B cell (primary cell): ENCODE measurements around the gene HPS4. TPM values are rescaled to one million over a fixed set of nuclear protein-coding genes. Genes with fewer than 3 reads are reported as not detected.

Experiments
- ATAC-seq: fragments of 200-7000 bp; cut with Tn5 transposase; one replicate; pipeline ENCODE4 v1.10.0; 2021; ENCODE audit warnings: low read depth, mild to moderate bottlenecking, moderate number of reproducible peaks, moderate library complexity
- CTCF ChIA-PET: fragments of 350-600 bp; sonication (Branson Sonifier 250); formaldehyde crosslinking; loops from one replicate; lab custom pipeline; 2021; ENCODE audit warnings: antibody characterized with exemption, inconsistent platforms; lab: Charles Lee
- POLR2A ChIA-PET: fragments of 350-600 bp; sonication (Branson Sonifier 250); formaldehyde crosslinking; loops from one replicate; lab custom pipeline; 2021; ENCODE audit warnings: antibody characterized with exemption; lab: Charles Lee
- DNase-seq: peaks from one replicate; pipeline ENCODE4 v3.0.0; 2013
- H2AFZ ChIP-seq: 2 replicates; pipeline ENCODE4 v1.6.1; 2012; ENCODE audit warnings: mild to moderate bottlenecking, low read depth, low read length; ENCODE audit not compliant: insufficient read depth, poor library complexity, severe bottlenecking
- H3K27ac ChIP-seq, 2 donors: 1 replicate in 1 of 2; 2 replicates in 1 of 2; pipeline ENCODE4 v1.5.1; 2012 to 2013; ENCODE audit warnings: low read length in 2 of 2, mild to moderate bottlenecking in 2 of 2, moderate library complexity in 1 of 2
- H3K27me3 ChIP-seq, 4 experiments: fragments of 200-600 bp in 1 of 4; sonication (generic) in 1 of 4; replicated peaks in 1 of 4; 1 replicate in 2 of 4; 2 replicates in 2 of 4; pipeline versions ENCODE4 v1.6.1 to v1.7.0; 2013 to 2016; ENCODE audit warnings: low read length in 3 of 4, mild to moderate bottlenecking in 2 of 4, mixed read lengths in 1 of 4, moderate library complexity in 1 of 4; ENCODE audit not compliant: insufficient read depth in 4 of 4, control insufficient read depth in 3 of 4; ENCODE audit errors: control extremely low read depth in 1 of 4
- H3K36me3 ChIP-seq, 2 experiments: replicated peaks in 1 of 2; 1 replicate in 1 of 2; 2 replicates in 1 of 2; pipeline versions ENCODE4 v1.6.1 to v1.7.1; 2013; ENCODE audit warnings: low read length in 1 of 2; ENCODE audit not compliant: insufficient read depth in 2 of 2, control insufficient read depth in 1 of 2; ENCODE audit errors: control extremely low read depth in 1 of 2, extremely low read depth in 1 of 2
- H3K4me1 ChIP-seq, 2 donors: fragments of 200-600 bp in 1 of 2; sonication (generic) in 1 of 2; 1 replicate in 1 of 2; 2 replicates in 1 of 2; pipeline versions ENCODE4 v1.5.1 to v1.6.1; 2013 to 2017; ENCODE audit warnings: low read length in 2 of 2; ENCODE audit not compliant: control insufficient read depth in 2 of 2, insufficient read depth in 2 of 2
- H3K4me2 ChIP-seq: replicated peaks from 2 replicates; pipeline ENCODE3; 2012; ENCODE audit warnings: mild to moderate bottlenecking, low read depth, low read length; ENCODE audit not compliant: poor library complexity, severe bottlenecking
- H3K4me3 ChIP-seq, 5 experiments: fragments of 200-600 bp in 1 of 5; sonication (generic) in 1 of 5; 1 replicate in 3 of 5; 2 replicates in 2 of 5; pipeline versions ENCODE4 v1.5.1 to v1.7.0; 2011 to 2016; ENCODE audit warnings: low read length in 4 of 5, mild to moderate bottlenecking in 4 of 5, low read depth in 2 of 5, control low read depth in 1 of 5, moderate library complexity in 1 of 5; ENCODE audit not compliant: insufficient read depth in 1 of 5; ENCODE audit errors: control extremely low read depth in 1 of 5, extremely low read depth in 1 of 5
- H3K79me2 ChIP-seq: fragments of 200-600 bp; sonication (generic); one replicate; pipeline ENCODE4 v1.6.0; 2016; ENCODE audit warnings: low read length; ENCODE audit not compliant: control insufficient read depth, insufficient read depth
- H3K9ac ChIP-seq: fragments of 200-600 bp; sonication (generic); 2 replicates; pipeline ENCODE4 v1.6.1; 2017; ENCODE audit warnings: mild to moderate bottlenecking, low read length, moderate library complexity
- H3K9me3 ChIP-seq, 3 donors: one replicate each; pipeline versions ENCODE4 v1.6.1 to v1.7.1; 2013; ENCODE audit warnings: low read length in 2 of 3; ENCODE audit not compliant: control insufficient read depth in 2 of 3, insufficient read depth in 1 of 3; ENCODE audit errors: control extremely low read depth in 1 of 3
- H4K20me1 ChIP-seq: 2 replicates; pipeline ENCODE4 v1.6.0; 2012; ENCODE audit warnings: mild to moderate bottlenecking, low read length; ENCODE audit not compliant: insufficient read depth, control insufficient read depth, poor library complexity, severe bottlenecking
- H3K27ac Mint-ChIP-seq: one replicate; pipeline ENCODE4 v1.8.0; 2021; ENCODE audit warnings: mixed read lengths
- H3K27me3 Mint-ChIP-seq: one replicate; pipeline ENCODE4 v1.8.0; 2021; ENCODE audit warnings: mixed read lengths
- H3K4me1 Mint-ChIP-seq: one replicate; pipeline ENCODE4 v1.8.0; 2021; ENCODE audit warnings: mixed read lengths
- H3K4me3 Mint-ChIP-seq: one replicate; pipeline ENCODE4 v1.8.0; 2021; ENCODE audit warnings: mixed read lengths
- H3K9me3 Mint-ChIP-seq: one replicate; pipeline ENCODE4 v1.8.0; 2022; ENCODE audit warnings: mixed read lengths; ENCODE audit not compliant: insufficient read depth
- EZH2 ChIP-seq: IDR thresholded peaks from 2 replicates; pipeline ENCODE4 v1.6.1; 2012; ENCODE audit warnings: borderline replicate concordance, low read depth, mild to moderate bottlenecking, moderate library complexity, low read length; ENCODE audit not compliant: insufficient read depth, poor library complexity, severe bottlenecking
- WGBS: methylation state at CpG from one replicate; pipeline ENCODE4 v1.1.5; 2013; ENCODE audit warnings: missing lambda C conversion rate; ENCODE audit not compliant: insufficient coverage; 5-methylcytosine and 5-hydroxymethylcytosine counted together
- intact Hi-C: fragments of 100-400 bp; cut with micrococcal nuclease; formaldehyde crosslinking; loops from one replicate; pipeline ENCODE4 v1.10.0; 2022
- polyA plus RNA-seq: library from polyadenylated mRNA; depleted of rRNA; stranded (reverse); fragments of >200 nt; gene quantifications from 2 replicates; pipeline ENCODE4 v1.2.3, GENCODE V29; 2012
- total RNA-seq, 2 donors: library from RNA; stranded (reverse); fragments of 120-200 nt in 1 of 2; gene quantifications; 1 replicate in 1 of 2; 2 replicates in 1 of 2; pipeline versions ENCODE4 v1.2.3 to v1.2.4, GENCODE V29; 2013 to 2022
- TF ChIP-seq, protein P1 (sequence below): fragments of 200-600 bp; IDR thresholded peaks from one replicate; pipeline ENCODE4 v1.8.0; 2022; ENCODE audit warnings: antibody characterized with exemption, mild to moderate bottlenecking

HPS4 gene
- total and polyA plus RNA-seq, 2 donors (not counting 1 experiment from before 2014, with no cell fraction given): 34.8 to 61.8 TPM

DNA sequence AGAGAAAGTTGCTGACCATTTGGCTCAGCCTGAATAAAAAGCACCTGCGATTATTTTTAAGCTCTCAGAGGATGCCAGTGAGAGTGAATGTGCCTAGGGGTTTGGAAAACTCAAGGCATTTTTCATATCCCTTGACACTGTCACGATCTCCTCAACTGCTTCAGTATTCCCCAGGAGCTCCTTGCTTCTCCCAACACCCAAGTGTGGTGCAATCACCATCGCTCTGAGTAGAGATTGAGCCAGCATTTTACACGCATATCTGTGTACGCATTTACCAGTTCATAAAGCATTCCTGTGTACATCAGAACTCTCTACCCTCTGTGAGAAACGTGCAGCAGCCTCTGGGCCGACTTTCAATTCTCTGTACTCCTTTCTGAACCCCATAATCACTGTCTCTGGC, 1.4 kb upstream of the HPS4 start:
- peaks cover 4 to 27% of the 10 kb centered on the region in 2 experiments for H3K36me3 ChIP-seq
- Mint-ChIP-seq H3K9me3 (no peaks in the 10 kb centered on the region), H3K27me3 (no peaks in the 10 kb centered on the region), H3K4me1 (peaks cover 59% of the 10 kb centered on the region), H3K27ac (peak overlapping the region; percentile 28), H3K4me3 (peak overlapping the region; percentile 94)
- intact Hi-C loops: no loop called here
- DNase-seq (no peak), ATAC-seq (no peak)
- TF ChIP-seq, protein P1, sequence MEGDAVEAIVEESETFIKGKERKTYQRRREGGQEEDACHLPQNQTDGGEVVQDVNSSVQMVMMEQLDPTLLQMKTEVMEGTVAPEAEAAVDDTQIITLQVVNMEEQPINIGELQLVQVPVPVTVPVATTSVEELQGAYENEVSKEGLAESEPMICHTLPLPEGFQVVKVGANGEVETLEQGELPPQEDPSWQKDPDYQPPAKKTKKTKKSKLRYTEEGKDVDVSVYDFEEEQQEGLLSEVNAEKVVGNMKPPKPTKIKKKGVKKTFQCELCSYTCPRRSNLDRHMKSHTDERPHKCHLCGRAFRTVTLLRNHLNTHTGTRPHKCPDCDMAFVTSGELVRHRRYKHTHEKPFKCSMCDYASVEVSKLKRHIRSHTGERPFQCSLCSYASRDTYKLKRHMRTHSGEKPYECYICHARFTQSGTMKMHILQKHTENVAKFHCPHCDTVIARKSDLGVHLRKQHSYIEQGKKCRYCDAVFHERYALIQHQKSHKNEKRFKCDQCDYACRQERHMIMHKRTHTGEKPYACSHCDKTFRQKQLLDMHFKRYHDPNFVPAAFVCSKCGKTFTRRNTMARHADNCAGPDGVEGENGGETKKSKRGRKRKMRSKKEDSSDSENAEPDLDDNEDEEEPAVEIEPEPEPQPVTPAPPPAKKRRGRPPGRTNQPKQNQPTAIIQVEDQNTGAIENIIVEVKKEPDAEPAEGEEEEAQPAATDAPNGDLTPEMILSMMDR: no peak
- TF ChIP-seq EZH2: no peak
- no peaks in the 10 kb centered on the region for H3K9me3 ChIP-seq
- no peak overlapping the region for H3K4me3 ChIP-seq
- peaks cover 36 to 45% of the 10 kb centered on the region in 2 donors for H3K4me1 ChIP-seq
- H3K9ac ChIP-seq: no peak overlapping the region
- H3K27me3 ChIP-seq: no peaks in the 10 kb centered on the region
- no peaks in the 10 kb centered on the region for H4K20me1 ChIP-seq
- H3K27ac ChIP-seq: peak overlapping the region; percentile 59 to 98
- peaks cover 29% of the 10 kb centered on the region for H3K79me2 ChIP-seq
- WGBS: 90% methylated on average over 6 of the region's 7 CpGs
- H2AFZ ChIP-seq: no peak overlapping the region
- CTCF ChIA-PET: interaction anchor here (0.6 to 2.0 kb wide), 4 partner anchors 15 to 198 kb away, joined by 3 to 8 read pairs (median 6); no protein-coding TSS in a partner anchor
- POLR2A ChIA-PET: interaction anchor here (0.6 to 2.1 kb wide), 2 partner anchors 11 to 27 kb away, joined by 3 to 8 read pairs; partner anchors contain the start of gene TFIP11
- H3K4me2 ChIP-seq: peak overlapping the region; percentile 86

GRCh38 chr22:26484360-26484706, 750 bp upstream of the HPS4 start:
- H3K9me3 Mint-ChIP-seq: no peaks in the 10 kb centered on the region
- H3K27ac Mint-ChIP-seq: peak overlapping the region; percentile 97
- peak overlapping the region; percentile 94 for H3K4me3 Mint-ChIP-seq
- peak overlapping the region; percentile 94 for H3K9ac ChIP-seq
- no peak for TF ChIP-seq EZH2
- TF ChIP-seq, protein P1: no peak
- peaks cover 4 to 20% of the 10 kb centered on the region in 2 experiments for H3K36me3 ChIP-seq
- H3K9me3 ChIP-seq: no peaks in the 10 kb centered on the region
- WGBS: 8% methylated on average over 3 of the region's 6 CpGs
- ChIA-PET CTCF (interaction anchor here (0.5 to 2.0 kb wide), 8 partner anchors 15 to 198 kb away, joined by 3 to 8 read pairs (median 4); no protein-coding TSS in a partner anchor), POLR2A (interaction anchor here (1.0 to 2.1 kb wide), 3 partner anchors 28 to 188 kb away, joined by 3 to 8 read pairs (median 5); partner anchors contain the start of gene TFIP11)
- DNase-seq: no peak
- H3K27ac ChIP-seq: peak overlapping the region; percentile 59 to 98
- no peaks in the 10 kb centered on the region for H3K27me3 Mint-ChIP-seq
- intact Hi-C loops: no loop called here
- H3K27me3 ChIP-seq: no peaks in the 10 kb centered on the region
- peak overlapping the region; percentile 86 for H3K4me2 ChIP-seq
- peaks cover 34% of the 10 kb centered on the region for H3K79me2 ChIP-seq
- H4K20me1 ChIP-seq: no peaks in the 10 kb centered on the region
- H3K4me1 Mint-ChIP-seq: peaks cover 65% of the 10 kb centered on the region
- no peak for ATAC-seq
- peak overlapping the region; percentile 83 for H2AFZ ChIP-seq
- peaks cover 43 to 52% of the 10 kb centered on the region in 2 donors for H3K4me1 ChIP-seq
- peak overlapping the region; percentile 70 to 98 (median 83) for H3K4me3 ChIP-seq
